Liver (tissue), 9 donors: Measurements from ENCODE around the gene COL23A1. TPM values are rescaled to one million over a fixed set of nuclear protein-coding genes. Genes with fewer than 3 reads are reported as not detected.

ENCODE experiments used
- DNase-seq: peaks from one replicate; pipeline ENCODE4 v3.0.0-alpha.2; 2017; ENCODE audit warnings: low spot score
- H3K27ac ChIP-seq, 2 donors: one replicate each; pipeline ENCODE4 v1.7.0; 2013; ENCODE audit warnings: inconsistent platforms in 2 of 2, low read length in 2 of 2, control low read depth in 1 of 2, low read depth in 1 of 2, mild to moderate bottlenecking in 1 of 2
- H3K27me3 ChIP-seq, 4 donors: one replicate each; pipeline versions ENCODE4 v1.6.1 to v1.7.0; 2013; ENCODE audit warnings: low read length in 3 of 4, inconsistent platforms in 1 of 4, mild to moderate bottlenecking in 1 of 4, moderate library complexity in 1 of 4; ENCODE audit not compliant: control insufficient read depth in 4 of 4, insufficient read depth in 4 of 4
- H3K36me3 ChIP-seq, 4 donors: one replicate each; pipeline versions ENCODE4 v1.6.1 to v1.7.0; 2013; ENCODE audit warnings: low read length in 3 of 4, mild to moderate bottlenecking in 3 of 4, low read depth in 1 of 4, moderate library complexity in 1 of 4; ENCODE audit not compliant: control insufficient read depth in 4 of 4, insufficient read depth in 3 of 4
- H3K4me1 ChIP-seq, 4 donors: one replicate each; pipeline versions ENCODE4 v1.6.1 to v1.7.0; 2013; ENCODE audit warnings: low read length in 3 of 4, mild to moderate bottlenecking in 3 of 4, moderate library complexity in 1 of 4; ENCODE audit not compliant: control insufficient read depth in 4 of 4, insufficient read depth in 4 of 4
- H3K4me3 ChIP-seq, 3 donors: one replicate each; pipeline versions ENCODE4 v1.6.1 to v1.7.0; 2013; ENCODE audit warnings: low read length in 3 of 3, control low read depth in 1 of 3, low read depth in 1 of 3, mild to moderate bottlenecking in 1 of 3
- H3K9ac ChIP-seq, 2 donors: one replicate each; pipeline ENCODE4 v1.7.0; 2013; ENCODE audit warnings: low read length in 2 of 2, mild to moderate bottlenecking in 2 of 2, moderate library complexity in 2 of 2, control low read depth in 1 of 2, low read depth in 1 of 2
- H3K9me3 ChIP-seq, 4 donors: one replicate each; pipeline versions ENCODE4 v1.6.1 to v1.7.0; 2013; ENCODE audit warnings: low read length in 3 of 4; ENCODE audit not compliant: control insufficient read depth in 4 of 4
- ATF3 ChIP-seq: IDR thresholded peaks from 2 replicates; pipeline ENCODE4 v1.6.1; 2016; ENCODE audit warnings: antibody characterized with exemption
- EGR1 ChIP-seq, 2 donors: IDR thresholded peaks; 2 replicates each; pipeline ENCODE4 v1.6.1; 2016 to 2018; ENCODE audit warnings: antibody characterized with exemption in 2 of 2, low read depth in 2 of 2
- FOXA1 ChIP-seq: IDR thresholded peaks from 2 replicates; pipeline ENCODE4 v1.6.1; 2016; ENCODE audit warnings: antibody characterized with exemption
- FOXA2 ChIP-seq: IDR thresholded peaks from 2 replicates; pipeline ENCODE4 v1.6.1; 2016; ENCODE audit warnings: antibody characterized with exemption
- GABPA ChIP-seq, 2 donors: IDR thresholded peaks in 1 of 2; conservative IDR thresholded peaks in 1 of 2; 2 replicates each; pipeline ENCODE4 v1.6.1; 2016; ENCODE audit warnings: antibody characterized with exemption in 2 of 2, mild to moderate bottlenecking in 1 of 2, moderate library complexity in 1 of 2
- HNF4A ChIP-seq, 2 donors: conservative IDR thresholded peaks; 2 replicates each; pipeline ENCODE4 v1.6.1; 2016; ENCODE audit warnings: antibody characterized with exemption in 2 of 2, mild to moderate bottlenecking in 2 of 2
- JUND ChIP-seq, 2 donors: IDR thresholded peaks; 2 replicates each; pipeline ENCODE4 v1.6.1; 2016; ENCODE audit warnings: antibody characterized with exemption in 2 of 2
- MAX ChIP-seq: IDR thresholded peaks from 2 replicates; pipeline ENCODE4 v1.6.1; 2016; ENCODE audit warnings: antibody characterized with exemption
- NR2F2 ChIP-seq: IDR thresholded peaks from 2 replicates; pipeline ENCODE4 v1.6.1; 2016; ENCODE audit warnings: antibody characterized with exemption
- RAD21 ChIP-seq, 2 donors: IDR thresholded peaks; 2 replicates each; pipeline ENCODE4 v1.6.1; 2016; ENCODE audit warnings: antibody characterized with exemption in 2 of 2, mild to moderate bottlenecking in 2 of 2
- REST ChIP-seq: IDR thresholded peaks from 2 replicates; pipeline ENCODE4 v1.6.1; 2016; ENCODE audit warnings: antibody characterized with exemption, mild to moderate bottlenecking
- RXRA ChIP-seq, 2 donors: IDR thresholded peaks; 2 replicates each; pipeline ENCODE4 v1.6.1; 2017 to 2018; ENCODE audit warnings: antibody characterized with exemption in 2 of 2, mild to moderate bottlenecking in 1 of 2
- SP1 ChIP-seq: IDR thresholded peaks from 2 replicates; pipeline ENCODE4 v1.6.1; 2018; ENCODE audit warnings: antibody characterized with exemption, mild to moderate bottlenecking
- TAF1 ChIP-seq: conservative IDR thresholded peaks from 2 replicates; pipeline ENCODE4 v1.6.1; 2016; ENCODE audit warnings: antibody characterized with exemption, mild to moderate bottlenecking
- YY1 ChIP-seq: IDR thresholded peaks from 2 replicates; pipeline ENCODE4 v1.6.1; 2016; ENCODE audit warnings: antibody characterized with exemption, mild to moderate bottlenecking
- WGBS: extraction: QIAGEN DNeasy Blood & Tissue Kit; methylation state at CpG from one replicate; pipeline ENCODE4 v1.1.7; 2013; 5-methylcytosine and 5-hydroxymethylcytosine counted together
- polyA plus RNA-seq, 2 donors: library from polyadenylated mRNA; stranded (reverse) in 1 of 2; unstranded in 1 of 2; fragments of 200-250 nt in 1 of 2; fragments of >200 nt in 1 of 2; fragmentation: Nextera tagmentation in 1 of 2; extraction: Ambion mirVana in 1 of 2; gene quantifications; one replicate each; pipeline versions ENCODE4 v1.2.1 to v1.2.3, GENCODE V29; 2013 to 2015
- total RNA-seq, 2 donors: library from RNA; depleted of rRNA; stranded (reverse); fragments of >200 nt; gene quantifications; one replicate each; pipeline ENCODE4 v1.2.3, GENCODE V29; 2014
- TF ChIP-seq, protein P1 (sequence below): fragments of 150-350 bp; IDR thresholded peaks from 2 replicates; pipeline ENCODE4 v1.5.1; 2017; ENCODE audit warnings: improper control_type of control experiment, low read depth, low read length; ENCODE audit not compliant: missing input control
- TF ChIP-seq, protein P2 (sequence below): IDR thresholded peaks from 2 replicates; pipeline ENCODE4 v1.6.1; 2016; ENCODE audit warnings: antibody characterized with exemption
- donor health status: healthy.
- donor health status: healthy.
- donor health status: healthy.
- donor health status: healthy.
- donor health status: healthy.

COL23A1 gene
- total and polyA plus RNA-seq, 4 donors = 0.08 to 1.4 (median 0.27) TPM

DNA sequence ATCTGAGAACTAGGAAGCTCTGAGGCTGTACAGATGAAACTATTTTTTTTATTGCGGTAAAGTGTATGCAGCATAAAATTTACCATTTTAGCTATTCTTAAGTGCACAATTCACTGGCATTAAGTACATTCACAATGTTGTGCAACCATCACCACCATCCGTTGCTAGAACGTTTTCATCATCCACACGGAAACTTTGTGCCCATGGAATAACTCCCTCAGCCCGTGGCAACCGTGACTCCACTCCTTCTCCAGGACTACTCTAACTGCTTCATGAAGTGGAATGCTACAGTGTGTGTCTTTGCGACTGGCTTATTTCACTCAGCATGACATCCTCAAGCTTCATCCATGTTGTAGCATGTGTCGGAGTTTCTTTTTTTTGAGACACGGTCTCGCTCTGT is 57.1 kb downstream of the COL23A1 start:
- Histone ChIP-seq H3K27ac (no peak overlapping the region), H3K4me3 (no peak overlapping the region), H3K27me3 (no peaks in the 10 kb centered on the region), H3K36me3 (no peaks in the 10 kb centered on the region), H3K9me3 (no peaks in the 10 kb centered on the region), H3K4me1 (no peaks in the 10 kb centered on the region), H3K9ac (no peak overlapping the region)
- no peak for DNase-seq
- no peak for TF ChIP-seq NR2F2
- TF ChIP-seq RXRA (IDR thresholded peaks at IDR 0.05) = no peak
- no peak for TF ChIP-seq ATF3
- no peak for TF ChIP-seq HNF4A (conservative IDR thresholded peaks at IDR 0.05)
- TF ChIP-seq, protein P1, sequence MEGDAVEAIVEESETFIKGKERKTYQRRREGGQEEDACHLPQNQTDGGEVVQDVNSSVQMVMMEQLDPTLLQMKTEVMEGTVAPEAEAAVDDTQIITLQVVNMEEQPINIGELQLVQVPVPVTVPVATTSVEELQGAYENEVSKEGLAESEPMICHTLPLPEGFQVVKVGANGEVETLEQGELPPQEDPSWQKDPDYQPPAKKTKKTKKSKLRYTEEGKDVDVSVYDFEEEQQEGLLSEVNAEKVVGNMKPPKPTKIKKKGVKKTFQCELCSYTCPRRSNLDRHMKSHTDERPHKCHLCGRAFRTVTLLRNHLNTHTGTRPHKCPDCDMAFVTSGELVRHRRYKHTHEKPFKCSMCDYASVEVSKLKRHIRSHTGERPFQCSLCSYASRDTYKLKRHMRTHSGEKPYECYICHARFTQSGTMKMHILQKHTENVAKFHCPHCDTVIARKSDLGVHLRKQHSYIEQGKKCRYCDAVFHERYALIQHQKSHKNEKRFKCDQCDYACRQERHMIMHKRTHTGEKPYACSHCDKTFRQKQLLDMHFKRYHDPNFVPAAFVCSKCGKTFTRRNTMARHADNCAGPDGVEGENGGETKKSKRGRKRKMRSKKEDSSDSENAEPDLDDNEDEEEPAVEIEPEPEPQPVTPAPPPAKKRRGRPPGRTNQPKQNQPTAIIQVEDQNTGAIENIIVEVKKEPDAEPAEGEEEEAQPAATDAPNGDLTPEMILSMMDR = no peak
- no peak for TF ChIP-seq SP1
- no peak for TF ChIP-seq MAX
- no peak for TF ChIP-seq TAF1
- TF ChIP-seq FOXA2 = no peak
- TF ChIP-seq GABPA (IDR thresholded peaks at IDR 0.05 in 1 of 2, conservative IDR thresholded peaks at IDR 0.05 in 1 of 2) = no peak
- TF ChIP-seq YY1 = no peak
- TF ChIP-seq RAD21 (IDR thresholded peaks at IDR 0.05) = no peak
- no peak for TF ChIP-seq REST
- TF ChIP-seq, protein P2, sequence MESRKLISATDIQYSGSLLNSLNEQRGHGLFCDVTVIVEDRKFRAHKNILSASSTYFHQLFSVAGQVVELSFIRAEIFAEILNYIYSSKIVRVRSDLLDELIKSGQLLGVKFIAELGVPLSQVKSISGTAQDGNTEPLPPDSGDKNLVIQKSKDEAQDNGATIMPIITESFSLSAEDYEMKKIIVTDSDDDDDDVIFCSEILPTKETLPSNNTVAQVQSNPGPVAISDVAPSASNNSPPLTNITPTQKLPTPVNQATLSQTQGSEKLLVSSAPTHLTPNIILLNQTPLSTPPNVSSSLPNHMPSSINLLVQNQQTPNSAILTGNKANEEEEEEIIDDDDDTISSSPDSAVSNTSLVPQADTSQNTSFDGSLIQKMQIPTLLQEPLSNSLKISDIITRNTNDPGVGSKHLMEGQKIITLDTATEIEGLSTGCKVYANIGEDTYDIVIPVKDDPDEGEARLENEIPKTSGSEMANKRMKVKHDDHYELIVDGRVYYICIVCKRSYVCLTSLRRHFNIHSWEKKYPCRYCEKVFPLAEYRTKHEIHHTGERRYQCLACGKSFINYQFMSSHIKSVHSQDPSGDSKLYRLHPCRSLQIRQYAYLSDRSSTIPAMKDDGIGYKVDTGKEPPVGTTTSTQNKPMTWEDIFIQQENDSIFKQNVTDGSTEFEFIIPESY = no peak
- WGBS = 88% methylated on average over 10 of the region's 10 CpGs

GRCh38 chr5:178532666-178533065 is 57.5 kb downstream of the COL23A1 start:
- H3K4me1 ChIP-seq = no peaks in the 10 kb centered on the region
- 60% methylated on average over 7 of the region's 7 CpGs for WGBS
- H3K9ac ChIP-seq = no peak overlapping the region
- no peak for DNase-seq
- H3K36me3 ChIP-seq = no peaks in the 10 kb centered on the region
- H3K27ac ChIP-seq = no peak overlapping the region
- no peaks in the 10 kb centered on the region for H3K27me3 ChIP-seq
- no peak overlapping the region for H3K4me3 ChIP-seq
- H3K9me3 ChIP-seq = no peaks in the 10 kb centered on the region
- TF ChIP-seq GABPA (IDR thresholded peaks at IDR 0.05 in 1 of 2, conservative IDR thresholded peaks at IDR 0.05 in 1 of 2) (no peak), FOXA1 (no peak), NR2F2 (no peak), TAF1 (no peak), JUND (IDR thresholded peaks at IDR 0.05) (no peak), EGR1 (IDR thresholded peaks at IDR 0.05; ENCODE audit: low read depth in 2 of 2) (no peak), MAX (no peak), FOXA2 (no peak), RXRA (IDR thresholded peaks at IDR 0.05) (no peak), SP1 (no peak), HNF4A (conservative IDR thresholded peaks at IDR 0.05) (no peak), REST (no peak), ATF3 (no peak)
- TF ChIP-seq, protein P1 = no peak
